Adrenal gland (tissue), 12 donors: Measurements from ENCODE around the gene TMEM117. TPM values are rescaled to one million over a fixed set of nuclear protein-coding genes. Genes with fewer than 3 reads are reported as not detected.

ENCODE experiments used
- DNase-seq, 7 donors: peaks; one replicate each; pipeline ENCODE4 v3.0.0-alpha.2; 2019 to 2020
- H3K27ac ChIP-seq, 5 donors: fragments of 200-600 bp; sonication (generic) in 4 of 5; 1 replicate in 3 of 5; 2 replicates in 2 of 5; pipeline versions ENCODE4 v1.5.1 to v1.8.0; 2016 to 2020; ENCODE audit warnings: mild to moderate bottlenecking in 1 of 5
- H3K27me3 ChIP-seq: fragments of 200-600 bp; 2 replicates; pipeline ENCODE4 v1.8.0; 2021
- H3K36me3 ChIP-seq, 2 donors: fragments of 200-600 bp; replicated peaks in 1 of 2; 1 replicate in 1 of 2; 2 replicates in 1 of 2; pipeline versions ENCODE4 v1.5.1 to v1.8.0; 2018 to 2022
- H3K4me1 ChIP-seq, 2 donors: fragments of 200-600 bp; replicated peaks in 1 of 2; 1 replicate in 1 of 2; 2 replicates in 1 of 2; pipeline versions ENCODE4 v1.5.1 to v1.8.0; 2018 to 2021
- H3K4me3 ChIP-seq, 4 donors: fragments of 200-600 bp; sonication (generic) in 3 of 4; one replicate each; pipeline ENCODE4 v1.5.1; 2016 to 2018
- H3K9me3 ChIP-seq, 3 donors: fragments of 200-600 bp; sonication (generic) in 1 of 3; replicated peaks in 1 of 3; 1 replicate in 2 of 3; 2 replicates in 1 of 3; pipeline versions ENCODE4 v1.5.1 to v1.8.0; 2016 to 2021
- POLR2A ChIP-seq, 2 donors: fragments of 450-650 bp; IDR thresholded peaks; one replicate each; pipeline ENCODE4 v1.6.1; 2017; ENCODE audit warnings: antibody characterized with exemption in 2 of 2, mild to moderate bottlenecking in 2 of 2, moderate library complexity in 1 of 2
- WGBS, 4 donors: extraction: QIAGEN DNeasy Blood & Tissue Kit in 2 of 4; methylation state at CpG; one replicate each; pipeline versions ENCODE4 v1.1.5 to v1.1.7; 2013 to 2017; 5-methylcytosine and 5-hydroxymethylcytosine counted together
- intact Hi-C, 2 donors: fragments of 100-400 bp; cut with DNase I; formaldehyde crosslinking; loops; one replicate each; pipeline versions ENCODE4 v1.14.1 to v1.15.0; 2022 to 2023
- polyA plus RNA-seq, 3 donors: library from polyadenylated mRNA; stranded (reverse); fragments of 200-250 nt in 2 of 3; fragments of 350-450 nt in 1 of 3; fragmentation: Illumina TruSeq in 1 of 3; extraction: RNeasy Lipid Tissue Mini Kit (QIAGEN cat#74804) in 1 of 3; gene quantifications; one replicate each; pipeline ENCODE4 v1.2.3, GENCODE V29; 2013 to 2014
- total RNA-seq, 9 donors: library from RNA; depleted of rRNA in 4 of 9; stranded (reverse); fragments of >200 nt in 4 of 9; fragments of 120-200 nt in 1 of 9; fragmentation: NEBNext Ultra II Directional in 1 of 9; extraction: Animal tissue kit (Norgen Biotek cat#: 25700) in 1 of 9; gene quantifications; one replicate each; pipeline versions ENCODE4 v1.1.0 to v1.2.4, GENCODE V29; 2013 to 2023
- TF ChIP-seq, protein P1 (sequence below), 6 experiments: fragments of 450-650 bp in 4 of 6; fragments of 200-600 bp in 2 of 6; sonication (generic) in 1 of 6; IDR thresholded peaks; 1 replicate in 5 of 6; 2 replicates in 1 of 6; pipeline versions ENCODE4 v1.5.1 to v1.8.0; 2016 to 2021; ENCODE audit warnings: antibody characterized with exemption in 6 of 6, mild to moderate bottlenecking in 2 of 6, moderate library complexity in 1 of 6
- donor health status: healthy with polysubstance abuse.
- donor health status: Bipolar disorder and iron deficiency.
- donor health status: DM: yes; HTN: yes; CAD: no.
- donor health status: DM: no; HTN: no; CAD: no.
- donor health status: DM: no; HTN: no; CAD: no.
- donor health status: DM: yes; HTN: yes; CAD: no.

TMEM117 gene
- total and polyA plus RNA-seq, 12 donors = 1.9 to 38.5 (median 6.7) TPM

DNA sequence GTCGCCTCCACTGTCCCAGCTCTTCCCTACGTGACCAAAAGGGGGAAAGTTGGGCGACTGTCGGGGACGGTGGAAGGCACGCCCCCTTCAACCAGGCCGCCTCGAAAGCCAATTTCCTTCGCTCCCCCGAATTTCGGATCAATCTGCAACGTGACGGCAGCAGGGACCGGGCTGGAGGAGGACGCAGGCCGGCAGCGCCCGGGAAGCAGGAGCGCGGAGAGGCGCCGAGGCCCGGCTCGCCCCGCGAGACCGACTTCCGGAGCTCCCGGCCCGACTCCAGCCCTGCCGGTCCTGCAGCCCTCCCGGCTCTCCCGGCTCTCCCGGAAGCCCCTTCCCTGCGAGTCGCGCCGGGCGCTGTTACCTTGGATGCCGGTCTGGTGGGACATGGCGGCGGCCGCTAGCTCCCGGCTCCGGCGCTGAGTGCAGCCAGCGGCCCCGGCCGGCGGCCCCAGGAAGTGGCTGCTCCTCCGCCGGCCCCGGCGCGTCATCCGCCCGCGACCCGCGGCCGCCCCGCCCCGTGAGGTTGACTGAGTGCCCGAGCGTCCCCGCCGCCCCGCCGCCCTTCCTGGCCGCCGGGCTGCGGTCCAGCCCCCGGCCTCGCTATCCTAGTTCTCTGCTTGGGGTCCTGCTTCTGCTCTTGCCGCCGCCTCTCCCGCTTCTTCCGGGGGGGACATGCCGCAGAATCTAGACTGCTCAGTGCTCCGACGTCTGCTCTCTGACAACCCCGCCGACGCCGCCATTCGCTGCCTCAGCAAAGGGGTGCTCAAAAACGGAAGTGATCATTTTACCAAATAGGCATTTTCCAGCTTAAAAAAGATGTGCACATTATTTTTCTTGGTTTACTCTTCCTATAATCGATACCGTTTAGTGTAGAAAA is 29.8 kb upstream of the TMEM117 start, which contains the start of gene TWF1:
TSS of gene TWF1 (minus strand) at position 458 of the 877 bp plus-strand sequence. CDS start at position 386, 72 bp downstream.
- Histone ChIP-seq H3K4me3 (peak within 1 kb of the TSS; percentile 43 to 98 (median 54)), H3K27ac (peak within 1 kb of the TSS; percentile 94 to 100 (median 98)), H3K27me3 (no peaks in the 10 kb centered on the region), H3K9me3 (no peaks in the 10 kb centered on the region), H3K36me3 (peaks cover 0 to 16% of the 10 kb centered on the region in 2 donors), H3K4me1 (peaks cover 0 to 37% of the 10 kb centered on the region in 2 donors)
- peak; percentile 83 to 91 (median 87) for DNase-seq
- TF ChIP-seq POLR2A (IDR thresholded peaks at IDR 0.05) = peak; percentile 81 to 87
- TF ChIP-seq, protein P1, sequence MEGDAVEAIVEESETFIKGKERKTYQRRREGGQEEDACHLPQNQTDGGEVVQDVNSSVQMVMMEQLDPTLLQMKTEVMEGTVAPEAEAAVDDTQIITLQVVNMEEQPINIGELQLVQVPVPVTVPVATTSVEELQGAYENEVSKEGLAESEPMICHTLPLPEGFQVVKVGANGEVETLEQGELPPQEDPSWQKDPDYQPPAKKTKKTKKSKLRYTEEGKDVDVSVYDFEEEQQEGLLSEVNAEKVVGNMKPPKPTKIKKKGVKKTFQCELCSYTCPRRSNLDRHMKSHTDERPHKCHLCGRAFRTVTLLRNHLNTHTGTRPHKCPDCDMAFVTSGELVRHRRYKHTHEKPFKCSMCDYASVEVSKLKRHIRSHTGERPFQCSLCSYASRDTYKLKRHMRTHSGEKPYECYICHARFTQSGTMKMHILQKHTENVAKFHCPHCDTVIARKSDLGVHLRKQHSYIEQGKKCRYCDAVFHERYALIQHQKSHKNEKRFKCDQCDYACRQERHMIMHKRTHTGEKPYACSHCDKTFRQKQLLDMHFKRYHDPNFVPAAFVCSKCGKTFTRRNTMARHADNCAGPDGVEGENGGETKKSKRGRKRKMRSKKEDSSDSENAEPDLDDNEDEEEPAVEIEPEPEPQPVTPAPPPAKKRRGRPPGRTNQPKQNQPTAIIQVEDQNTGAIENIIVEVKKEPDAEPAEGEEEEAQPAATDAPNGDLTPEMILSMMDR (IDR thresholded peaks at IDR 0.05) = peak in 5 of 6 experiments; percentile 16 to 54 (median 40)
- 0 to 1% (median 0%) methylated on average over 22 to 89 of the region's 89 CpGs for WGBS, 4 donors
- intact Hi-C loops = loop anchor here in 1 of 2 donors (10.0 kb wide), 1 partner anchor 79 kb away; no protein-coding TSS in a partner anchor

DNA sequence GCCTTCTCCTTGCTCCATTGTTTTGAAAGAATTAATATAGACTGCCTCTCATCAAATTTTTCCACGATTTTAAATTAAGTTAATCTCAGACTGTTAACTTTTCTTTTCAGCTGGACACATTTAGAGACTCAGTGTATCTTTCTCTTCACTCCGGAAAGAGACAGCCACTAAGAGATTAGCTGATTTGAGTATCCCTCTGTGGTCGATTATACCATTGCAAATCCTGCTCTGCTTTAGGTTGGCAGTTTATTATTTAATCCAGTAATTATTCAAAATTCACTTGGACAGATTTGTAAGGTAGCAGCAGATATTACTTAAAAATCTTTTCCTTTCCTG is 29.2 kb upstream of the TMEM117 start:
- Histone ChIP-seq H3K27me3 (no peaks in the 10 kb centered on the region), H3K9me3 (no peaks in the 10 kb centered on the region), H3K4me1 (peaks cover 0 to 37% of the 10 kb centered on the region in 2 donors), H3K36me3 (peaks cover 0 to 10% of the 10 kb centered on the region in 2 donors), H3K4me3 (peak overlapping the region; percentile 15 to 98 (median 50)), H3K27ac (peak overlapping the region; percentile 94 to 100 (median 98))
- DNase-seq = no peak
- 1 to 4% (median 3%) methylated on average over 3 of the region's 3 CpGs for WGBS, 4 donors
- TF ChIP-seq, protein P1 (IDR thresholded peaks at IDR 0.05) = no peak
- no peak for TF ChIP-seq POLR2A (IDR thresholded peaks at IDR 0.05)
- intact Hi-C loops = loop anchor here in 1 of 2 donors (10.0 kb wide), 1 partner anchor 78 kb away; no protein-coding TSS in a partner anchor

DNA sequence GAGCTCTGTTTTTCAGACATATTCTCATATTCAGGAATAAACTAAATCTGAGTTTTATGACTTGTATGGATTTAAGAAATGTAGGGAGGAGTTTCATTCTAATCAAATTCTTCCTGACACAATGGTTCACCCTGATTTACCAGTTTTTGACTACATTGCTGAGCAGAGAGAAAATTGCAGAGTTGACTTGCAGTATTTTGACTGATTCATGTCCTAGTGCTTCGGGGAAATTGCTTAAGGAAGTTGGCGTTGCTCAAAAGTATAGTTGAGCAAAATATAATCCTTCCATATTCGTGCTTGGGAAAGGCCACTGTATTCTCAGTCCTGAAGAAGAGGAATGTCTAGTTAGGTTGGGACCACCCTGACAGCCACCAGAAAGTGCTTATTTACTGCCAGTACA is 28.5 kb upstream of the TMEM117 start:
- intact Hi-C loops = loop anchor here in 1 of 2 donors (10.0 kb wide), 1 partner anchor 77 kb away; no protein-coding TSS in a partner anchor
- Histone ChIP-seq H3K36me3 (peaks cover 0 to 6% of the 10 kb centered on the region in 2 donors), H3K9me3 (no peaks in the 10 kb centered on the region), H3K27me3 (no peaks in the 10 kb centered on the region), H3K27ac (peak overlapping the region in 3 of 5 donors; percentile 96 to 99 (median 98)), H3K4me1 (peaks cover 0 to 37% of the 10 kb centered on the region in 2 donors), H3K4me3 (no peak overlapping the region)
- no peak for DNase-seq
- 63 to 88% (median 70%) methylated on average over 3 of the region's 3 CpGs for WGBS, 4 donors
- no peak for TF ChIP-seq POLR2A (IDR thresholded peaks at IDR 0.05)
- TF ChIP-seq, protein P1 (IDR thresholded peaks at IDR 0.05) = no peak

DNA sequence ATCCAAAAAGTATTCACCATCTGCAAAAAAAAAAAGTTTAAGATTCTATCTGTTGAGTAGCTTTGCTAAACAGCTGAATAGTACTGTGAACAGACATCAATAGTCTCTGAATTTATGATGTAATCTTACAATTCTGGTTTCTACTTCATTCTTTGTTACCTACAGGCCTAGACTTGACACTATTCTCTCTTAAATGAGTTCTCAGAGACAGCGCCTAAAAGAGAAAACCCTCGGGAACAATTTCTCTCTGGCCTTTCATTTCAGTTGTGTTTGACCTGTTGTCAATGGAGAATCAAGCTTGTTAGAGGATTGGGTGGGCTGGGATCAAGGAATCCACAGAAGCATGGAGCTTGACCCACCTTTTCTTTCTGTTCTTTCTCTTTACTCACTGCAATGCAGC is 23.8 kb upstream of the TMEM117 start:
- no peak for TF ChIP-seq POLR2A (IDR thresholded peaks at IDR 0.05)
- TF ChIP-seq, protein P1 (IDR thresholded peaks at IDR 0.05) = no peak
- H3K4me3 ChIP-seq = no peak overlapping the region
- no peak for DNase-seq
- H3K9me3 ChIP-seq = no peaks in the 10 kb centered on the region
- H3K27ac ChIP-seq = no peak overlapping the region
- WGBS, 4 donors = 76 to 89% (median 83%) methylated on average over 2 of the region's 2 CpGs
- peaks cover 0 to 3% of the 10 kb centered on the region in 2 donors for H3K4me1 ChIP-seq
- intact Hi-C loops = no loop called here
- no peaks in the 10 kb centered on the region for H3K27me3 ChIP-seq
- no peaks in the 10 kb centered on the region for H3K36me3 ChIP-seq
